Effector memory CD4-positive, alpha-beta T cell (primary cell): Measurements from ENCODE around the gene MMP7.

ENCODE experiments used
- DNase-seq, 3 donors: peaks; one replicate each; pipeline ENCODE4 v3.0.0-alpha.2; 2020
- H3K27ac ChIP-seq: 2 replicates; pipeline ENCODE4 v1.7.0; 2013; ENCODE audit warnings: mild to moderate bottlenecking, low read length, moderate library complexity; ENCODE audit not compliant: insufficient read depth, poor library complexity, severe bottlenecking
- H3K27me3 ChIP-seq: replicated peaks from 2 replicates; pipeline ENCODE4 v1.7.0; 2013; ENCODE audit warnings: mild to moderate bottlenecking, low read length; ENCODE audit not compliant: insufficient read depth, control insufficient read depth, poor library complexity, severe bottlenecking
- H3K36me3 ChIP-seq: 2 replicates; pipeline ENCODE4 v1.7.0; 2013; ENCODE audit warnings: mild to moderate bottlenecking, low read length, moderate library complexity; ENCODE audit not compliant: control insufficient read depth, insufficient read depth
- H3K4me1 ChIP-seq: 2 replicates; pipeline ENCODE4 v1.7.0; 2013; ENCODE audit warnings: low read length, mild to moderate bottlenecking; ENCODE audit not compliant: control insufficient read depth, insufficient read depth, poor library complexity, severe bottlenecking
- H3K4me3 ChIP-seq: 2 replicates; pipeline ENCODE4 v1.7.0; 2013; ENCODE audit warnings: low read length, low read depth, mild to moderate bottlenecking; ENCODE audit not compliant: insufficient read depth, poor library complexity, severe bottlenecking
- H3K9me3 ChIP-seq: 2 replicates; pipeline ENCODE4 v1.7.0; 2013; ENCODE audit warnings: mild to moderate bottlenecking, low read length, moderate library complexity; ENCODE audit not compliant: control insufficient read depth

MMP7 gene

GRCh38 chr11:102545701-102546100 is 15.2 kb upstream of the MMP7 start:
- Histone ChIP-seq H3K27me3 (no peaks in the 10 kb centered on the region), H3K4me1 (no peaks in the 10 kb centered on the region), H3K36me3 (no peaks in the 10 kb centered on the region), H3K27ac (no peak overlapping the region), H3K4me3 (no peak overlapping the region), H3K9me3 (no peaks in the 10 kb centered on the region)
- DNase-seq = no peak

- H3K36me3 ChIP-seq = no peaks in the 10 kb centered on the region
- no peak for DNase-seq
- H3K27me3 ChIP-seq = no peaks in the 10 kb centered on the region
- no peaks in the 10 kb centered on the region for H3K9me3 ChIP-seq
- no peak overlapping the region for H3K27ac ChIP-seq
- H3K4me3 ChIP-seq = no peak overlapping the region
- H3K4me1 ChIP-seq = no peaks in the 10 kb centered on the region
Measured at GRCh38 chr11:102544594-102544993, 14.0 kb upstream of the MMP7 start.

- no peaks in the 10 kb centered on the region for H3K4me1 ChIP-seq
- DNase-seq = no peak
Measured at GRCh38 chr11:102539567-102539966, 9.0 kb upstream of the MMP7 start.

GRCh38 chr11:102538932-102539331 is 8.4 kb upstream of the MMP7 start:
- H3K36me3 ChIP-seq = no peaks in the 10 kb centered on the region
- no peak for DNase-seq
- no peaks in the 10 kb centered on the region for H3K4me1 ChIP-seq
- H3K27me3 ChIP-seq = no peaks in the 10 kb centered on the region
- no peak overlapping the region for H3K4me3 ChIP-seq
- H3K27ac ChIP-seq = no peak overlapping the region
- no peaks in the 10 kb centered on the region for H3K9me3 ChIP-seq

More at GRCh38 chr11:102539567-102539966, 9.0 kb upstream of the MMP7 start:
- no peaks in the 10 kb centered on the region for H3K9me3 ChIP-seq
- no peaks in the 10 kb centered on the region for H3K36me3 ChIP-seq
- H3K27me3 ChIP-seq = no peaks in the 10 kb centered on the region
- H3K4me3 ChIP-seq = no peak overlapping the region
- H3K27ac ChIP-seq = no peak overlapping the region

GRCh38 chr11:102534261-102534872 is 3.8 kb upstream of the MMP7 start:
- no peaks in the 10 kb centered on the region for H3K36me3 ChIP-seq
- no peak overlapping the region for H3K27ac ChIP-seq
- no peaks in the 10 kb centered on the region for H3K4me1 ChIP-seq
- DNase-seq = no peak
- no peak overlapping the region for H3K4me3 ChIP-seq
- no peaks in the 10 kb centered on the region for H3K9me3 ChIP-seq
- H3K27me3 ChIP-seq = no peaks in the 10 kb centered on the region

- Histone ChIP-seq H3K9me3 (no peaks in the 10 kb centered on the region), H3K27me3 (no peaks in the 10 kb centered on the region), H3K36me3 (no peaks in the 10 kb centered on the region), H3K27ac (no peak overlapping the region), H3K4me1 (no peaks in the 10 kb centered on the region), H3K4me3 (no peak overlapping the region)
- no peak for DNase-seq
Measured at GRCh38 chr11:102528618-102529017, 1.9 kb downstream of the MMP7 start.

- DNase-seq = no peak
- H3K4me1 ChIP-seq = no peaks in the 10 kb centered on the region
- H3K27me3 ChIP-seq = no peaks in the 10 kb centered on the region
- H3K9me3 ChIP-seq = no peaks in the 10 kb centered on the region
- no peak overlapping the region for H3K27ac ChIP-seq
- no peaks in the 10 kb centered on the region for H3K36me3 ChIP-seq
- H3K4me3 ChIP-seq = no peak overlapping the region
Measured at GRCh38 chr11:102527684-102528083, 2.9 kb downstream of the MMP7 start.

GRCh38 chr11:102527041-102527440 is 3.5 kb downstream of the MMP7 start:
- H3K27ac ChIP-seq = no peak overlapping the region
- H3K4me3 ChIP-seq = no peak overlapping the region
- H3K27me3 ChIP-seq = no peaks in the 10 kb centered on the region
- no peak for DNase-seq
- no peaks in the 10 kb centered on the region for H3K4me1 ChIP-seq
- H3K9me3 ChIP-seq = no peaks in the 10 kb centered on the region
- H3K36me3 ChIP-seq = no peaks in the 10 kb centered on the region

GRCh38 chr11:102523887-102524286 is 6.7 kb downstream of the MMP7 start:
- Histone ChIP-seq H3K36me3 (no peaks in the 10 kb centered on the region), H3K27me3 (no peaks in the 10 kb centered on the region), H3K4me3 (no peak overlapping the region), H3K4me1 (no peaks in the 10 kb centered on the region), H3K9me3 (no peaks in the 10 kb centered on the region), H3K27ac (no peak overlapping the region)
- no peak for DNase-seq

- no peak for DNase-seq
- Histone ChIP-seq H3K9me3 (no peaks in the 10 kb centered on the region), H3K27ac (no peak overlapping the region), H3K4me1 (no peaks in the 10 kb centered on the region), H3K36me3 (no peaks in the 10 kb centered on the region), H3K4me3 (no peak overlapping the region), H3K27me3 (no peaks in the 10 kb centered on the region)
Measured at GRCh38 chr11:102523189-102523570, 7.4 kb downstream of the MMP7 start.
